EL (cell line): ENCODE measurements around the gene COL4A4.
"Not testable (repeated sequence)": the region's sequence is repeated elsewhere in the genome, so short reads cannot be mapped to it uniquely, and the experiment has no call there.

Experiments
- DNase-seq: peaks from one replicate; pipeline ENCODE4 v3.0.0-alpha.2; 2016

Gene COL4A4

DNA sequence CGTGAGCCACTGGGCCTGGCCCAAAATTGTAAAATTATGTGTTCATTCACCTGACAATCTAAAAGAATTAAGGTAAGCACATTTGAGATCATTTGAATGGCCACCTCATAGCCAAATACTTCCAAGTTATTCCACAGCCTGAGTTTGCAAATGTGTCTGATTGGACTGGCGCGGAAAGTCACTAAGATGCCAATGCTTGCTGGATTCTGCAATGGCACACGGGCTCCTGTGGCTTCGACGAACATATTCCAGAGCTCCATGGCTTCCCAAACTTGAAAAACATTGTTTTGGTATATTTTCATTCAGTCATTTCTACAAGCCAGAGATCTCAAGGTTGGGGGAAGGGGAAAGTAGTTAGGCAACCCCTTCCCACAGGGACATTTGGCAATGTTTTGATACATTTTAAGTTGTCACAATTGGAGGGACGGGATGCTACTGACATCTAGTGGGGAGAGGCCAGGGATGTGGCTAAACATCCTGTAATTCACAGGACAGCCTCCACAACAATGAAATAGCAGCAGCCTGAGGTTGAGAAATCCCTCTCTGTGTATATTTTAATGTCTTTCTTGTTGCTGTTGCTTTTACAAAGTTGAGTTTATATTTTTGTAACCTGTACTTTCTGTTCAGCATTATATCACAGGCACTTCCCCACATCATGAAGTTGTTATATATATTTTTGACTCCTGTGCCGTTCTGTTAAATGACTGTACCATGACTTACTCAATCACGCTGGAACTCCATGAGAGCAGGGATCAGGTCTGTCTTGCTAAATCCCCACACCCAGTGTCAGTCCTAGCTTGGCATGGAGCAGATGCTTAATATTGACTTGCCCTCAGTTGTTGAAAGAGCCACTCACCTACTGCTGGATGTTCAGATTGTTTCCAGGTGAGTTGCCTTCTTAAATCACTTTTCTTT is 56.9 kb downstream of the COL4A4 start:
- peak; percentile 69 for DNase-seq

DNA sequence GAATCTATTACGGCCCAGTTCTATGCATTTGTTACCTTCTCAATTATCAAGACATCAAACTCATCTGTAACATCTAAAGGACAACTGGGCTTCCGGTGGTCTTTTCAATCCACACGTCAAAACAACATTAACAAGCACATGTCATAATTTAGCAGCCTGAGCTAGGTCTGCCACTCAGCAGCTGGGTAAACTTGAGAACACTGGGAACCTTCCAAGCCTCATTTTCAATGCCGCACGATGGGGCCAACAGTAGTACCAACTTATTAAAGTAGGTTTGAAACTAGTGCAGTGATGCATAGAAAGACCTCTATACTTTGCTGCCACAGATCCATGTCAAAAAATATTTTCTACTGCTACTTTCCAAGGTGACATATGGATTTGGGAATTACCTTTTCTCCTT is 60.4 kb downstream of the COL4A4 start:
- no peak for DNase-seq

DNA sequence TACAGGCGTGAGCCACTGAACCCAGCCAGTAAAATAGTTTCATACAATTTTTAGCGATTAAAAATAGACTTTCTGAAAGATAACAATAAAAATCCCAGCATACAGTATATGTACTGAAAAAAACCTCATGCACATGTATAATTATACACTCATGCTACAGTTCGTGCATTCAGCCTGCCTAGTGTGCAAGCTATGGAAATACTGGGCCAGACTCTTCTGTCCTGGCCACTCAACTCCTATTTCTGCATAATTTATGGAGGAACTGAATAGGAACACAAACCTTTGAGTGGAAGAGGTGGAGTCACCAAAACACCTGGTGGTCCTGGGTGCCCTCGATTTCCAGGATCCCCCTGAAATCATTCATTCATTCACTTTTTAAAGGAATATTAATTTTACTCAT is 64.7 kb downstream of the COL4A4 start:
- no peak for DNase-seq

DNA sequence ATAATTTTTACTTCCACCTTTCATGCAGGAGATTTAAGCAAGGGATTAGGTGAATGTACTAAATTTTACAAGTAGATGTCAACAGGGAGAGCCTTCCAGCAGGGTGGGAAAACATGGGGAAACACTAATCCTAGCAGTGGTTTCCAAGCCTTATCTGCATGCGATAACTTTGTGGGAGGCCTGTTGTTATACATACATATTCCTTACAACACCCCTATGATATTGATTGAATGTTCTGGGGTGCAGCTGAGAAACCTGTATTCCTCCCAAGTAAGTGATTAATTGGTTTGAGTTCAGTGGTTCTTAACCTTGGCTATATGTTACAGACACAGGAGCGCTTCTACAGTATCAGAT is 65.9 kb downstream of the COL4A4 start:
- no peak for DNase-seq

DNA sequence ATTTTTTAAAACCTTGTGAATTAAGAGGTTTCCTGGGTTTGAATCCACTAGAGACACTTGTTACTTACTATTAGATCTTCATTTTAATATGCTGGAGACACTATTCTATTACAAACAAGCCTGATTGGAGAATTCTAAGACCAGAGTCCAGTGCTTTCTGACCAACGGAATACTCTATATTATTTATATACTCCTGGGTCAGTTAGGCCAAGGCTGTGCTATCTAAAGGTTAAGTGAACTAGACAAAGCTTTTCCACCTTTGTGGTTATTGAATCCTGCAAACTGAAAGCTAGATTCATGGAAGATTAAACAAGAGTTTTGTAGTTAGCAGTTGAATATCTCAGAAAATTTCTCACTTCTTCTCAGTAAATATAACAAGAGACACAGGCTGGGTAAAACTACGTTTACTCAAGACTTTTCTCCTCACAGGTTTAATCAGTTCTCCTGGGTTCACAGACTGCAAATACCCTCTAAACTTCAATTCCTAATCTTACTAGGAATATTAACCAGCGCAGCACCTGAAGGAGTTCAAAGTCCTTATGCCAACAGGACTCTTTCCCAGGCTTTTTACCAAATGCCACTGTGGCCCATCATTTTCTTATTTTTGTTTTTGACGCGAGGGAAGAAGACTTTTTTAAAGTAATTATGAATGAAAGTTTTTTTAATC is 66.4 kb downstream of the COL4A4 start:
- DNase-seq = no peak

DNA sequence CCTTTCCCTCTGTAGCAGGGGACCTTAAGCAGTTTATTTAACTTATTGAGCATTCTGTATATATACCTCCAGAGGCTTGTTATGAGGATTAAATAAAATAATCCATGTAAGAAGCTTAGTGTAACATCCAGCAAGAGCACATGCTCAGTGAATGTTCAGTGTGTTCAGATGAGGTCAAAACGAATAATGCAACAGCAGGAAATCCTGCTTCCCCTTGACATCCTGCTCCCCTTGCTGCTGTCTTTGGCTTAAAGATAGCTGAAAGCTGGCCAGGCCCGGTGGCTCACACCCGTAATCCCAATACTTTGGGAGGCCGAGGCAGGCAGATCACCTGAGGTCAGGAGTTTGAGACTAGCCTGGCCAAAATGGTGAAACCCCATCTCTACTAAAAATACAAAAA is 68.7 kb downstream of the COL4A4 start:
- no peak for DNase-seq

DNA sequence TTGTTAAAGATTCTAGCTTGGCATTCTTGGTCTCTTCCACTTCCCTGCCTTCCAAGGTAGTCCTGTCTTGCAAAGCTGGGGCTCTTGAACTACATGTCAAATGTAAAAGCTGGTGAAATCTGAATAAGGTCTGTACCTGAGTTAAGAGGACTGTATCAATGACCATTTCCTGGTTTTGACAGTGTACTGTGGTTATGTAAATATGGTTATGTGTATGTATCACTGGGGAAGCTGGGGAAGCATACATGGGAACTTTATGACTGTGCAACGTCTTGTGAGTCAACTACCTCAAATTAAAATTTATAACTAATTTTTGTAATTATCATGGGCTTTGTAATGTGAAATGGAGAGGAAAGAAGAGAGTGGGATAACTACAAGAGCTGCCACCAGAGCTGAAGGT is 81.7 kb downstream of the COL4A4 start:
- no peak for DNase-seq

DNA sequence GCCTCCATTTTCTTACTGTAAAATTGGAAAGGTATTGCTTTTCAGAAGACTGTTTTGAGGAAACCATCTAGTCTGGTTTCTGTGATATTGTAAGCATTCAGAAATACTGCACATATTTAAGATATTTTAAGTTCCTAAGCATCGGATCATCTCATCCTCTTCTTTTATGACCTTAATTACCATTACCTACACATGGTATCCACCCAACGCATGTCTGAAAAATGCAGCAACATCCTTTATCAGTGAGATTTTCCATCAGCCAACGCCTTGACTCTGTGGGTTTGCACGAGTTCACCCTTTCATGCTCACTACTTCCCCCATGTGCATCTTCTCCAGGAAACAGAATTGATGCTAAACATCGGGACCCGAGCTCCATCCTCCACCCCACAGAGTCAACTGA is 84.3 kb downstream of the COL4A4 start:
- peak; percentile 90 for DNase-seq

DNA sequence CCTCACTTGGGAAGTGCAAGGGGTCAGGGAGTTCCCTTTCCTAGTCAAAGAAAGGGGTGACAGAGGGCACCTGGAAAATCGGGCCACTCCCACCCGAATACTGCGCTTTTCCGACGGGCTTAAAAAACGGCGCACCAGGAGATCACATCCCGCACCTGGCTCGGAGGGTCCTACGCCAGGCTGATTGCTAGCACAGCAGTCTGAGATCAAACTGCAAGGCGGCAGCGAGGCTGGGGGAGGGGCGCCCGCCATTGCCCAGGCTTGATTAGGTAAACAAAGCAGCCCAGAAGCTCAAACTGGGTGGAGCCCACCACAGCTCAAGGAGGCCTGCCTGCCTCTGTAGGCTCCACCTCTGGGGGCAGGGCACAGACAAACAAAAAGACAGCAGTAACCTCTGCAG is 98.9 kb downstream of the COL4A4 start:
- DNase-seq = not testable (repeated sequence)

DNA sequence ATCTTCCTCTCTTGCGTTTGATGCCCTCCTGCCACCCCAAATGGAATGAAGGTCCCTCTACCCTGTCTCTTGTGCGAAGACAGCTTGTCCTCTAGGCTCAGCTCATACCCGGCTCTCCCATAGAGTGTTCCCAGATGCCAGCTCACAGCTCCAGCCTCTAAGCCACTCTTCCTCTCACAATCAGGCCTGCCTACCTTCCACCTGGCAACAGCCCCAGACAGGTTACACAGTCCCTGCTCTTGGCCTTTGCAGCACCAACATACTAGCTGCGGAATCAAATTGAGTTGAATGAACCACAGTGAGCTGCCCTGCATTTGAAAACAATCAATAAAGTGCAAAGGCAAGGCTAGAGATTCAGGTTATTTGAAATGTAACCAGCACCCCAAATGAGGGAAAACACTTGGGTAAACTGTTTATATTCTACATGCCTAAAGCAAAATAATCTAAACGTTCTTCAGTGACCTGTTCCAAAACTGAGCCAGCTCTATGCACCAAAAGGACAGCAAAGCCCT is 105.1 kb downstream of the COL4A4 start:
- DNase-seq = no peak

DNA sequence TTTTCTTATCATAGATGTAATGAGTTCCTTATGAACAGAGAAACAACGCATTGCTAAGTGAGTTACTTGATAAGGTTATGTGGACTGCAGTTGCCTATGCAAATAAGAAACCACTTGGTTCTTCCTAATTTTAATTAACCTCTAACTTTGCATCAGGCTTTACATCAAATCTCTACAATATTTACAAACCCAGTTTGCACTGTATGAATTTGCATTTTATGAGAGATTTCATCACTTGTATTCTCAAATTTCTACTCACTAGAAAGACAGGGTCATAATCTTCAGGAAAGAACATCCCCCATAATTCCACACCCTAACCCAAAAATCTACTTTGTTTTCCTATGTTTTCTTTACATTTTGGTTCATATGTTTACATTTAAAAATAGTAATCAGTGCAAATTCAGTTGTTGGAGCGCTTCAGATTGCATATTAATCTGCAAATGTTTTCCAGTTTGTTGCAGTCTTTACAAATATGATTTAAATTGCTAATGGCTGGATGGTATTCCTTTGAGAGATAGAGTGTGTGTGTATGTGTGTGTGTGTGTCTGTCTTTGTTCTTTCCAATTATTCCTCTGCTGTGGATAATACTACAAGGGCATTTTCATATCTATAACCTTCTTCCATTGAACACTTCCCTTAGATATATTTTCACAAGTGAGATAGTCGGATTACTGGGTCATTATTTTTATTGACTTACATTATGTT is 106.1 kb downstream of the COL4A4 start:
- DNase-seq = no peak

DNA sequence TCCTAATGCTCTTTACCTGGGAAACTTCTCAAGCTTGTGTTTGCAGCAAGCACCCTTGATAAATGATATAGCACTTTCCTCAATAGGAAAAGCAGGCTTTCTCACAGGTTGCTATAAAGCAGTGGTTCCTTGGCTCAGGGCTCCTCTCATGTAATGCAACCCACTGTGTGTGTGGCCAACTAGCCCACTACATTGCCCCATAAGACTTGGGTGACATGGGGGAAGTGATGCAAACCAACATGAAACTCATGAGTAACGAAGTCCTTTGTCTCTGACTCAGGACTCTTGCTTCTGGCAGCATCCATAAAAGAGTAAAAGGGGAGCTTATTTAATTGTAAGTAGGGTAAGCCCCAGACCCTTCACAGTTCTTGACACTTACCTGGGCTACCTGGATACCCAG is 106.9 kb downstream of the COL4A4 start:
- DNase-seq = no peak

DNA sequence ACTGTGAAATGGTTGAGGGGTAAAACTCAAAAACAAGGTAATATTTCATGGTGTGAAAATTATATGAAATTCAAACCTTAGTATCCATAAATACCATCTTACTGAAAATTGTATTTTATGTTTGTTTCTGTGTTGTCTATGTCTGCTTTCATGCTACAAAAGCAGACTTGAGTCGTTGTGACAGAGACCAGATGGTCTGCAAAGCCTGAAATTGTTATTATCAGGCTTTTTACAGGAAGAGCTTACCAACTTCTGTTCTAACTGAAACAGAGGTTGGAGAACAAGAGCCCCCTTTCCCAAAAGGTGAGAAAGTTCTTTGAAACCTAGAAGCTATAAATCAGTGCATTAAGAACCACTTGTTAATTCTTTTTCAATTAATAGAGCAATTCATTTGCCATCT is 110.0 kb downstream of the COL4A4 start:
- DNase-seq = no peak

DNA sequence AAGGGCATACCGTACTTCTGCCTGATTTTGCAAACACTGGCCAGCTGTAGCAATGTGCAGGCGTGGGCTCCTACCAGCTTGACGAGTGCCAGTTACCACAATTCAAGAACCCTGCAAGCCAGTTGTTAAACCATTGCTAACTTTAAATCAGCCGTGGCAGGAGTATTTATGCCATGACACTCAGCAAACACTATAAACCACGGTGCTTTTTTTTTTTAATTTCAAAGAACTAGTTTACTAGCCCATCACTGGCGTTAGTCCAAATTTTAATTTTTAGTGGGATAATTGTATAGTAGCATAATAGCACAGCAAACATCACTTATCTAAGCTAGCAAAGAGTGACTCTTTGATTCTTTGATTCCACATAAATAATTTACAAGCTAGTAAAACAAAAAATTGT is 111.1 kb downstream of the COL4A4 start:
- no peak for DNase-seq

DNA sequence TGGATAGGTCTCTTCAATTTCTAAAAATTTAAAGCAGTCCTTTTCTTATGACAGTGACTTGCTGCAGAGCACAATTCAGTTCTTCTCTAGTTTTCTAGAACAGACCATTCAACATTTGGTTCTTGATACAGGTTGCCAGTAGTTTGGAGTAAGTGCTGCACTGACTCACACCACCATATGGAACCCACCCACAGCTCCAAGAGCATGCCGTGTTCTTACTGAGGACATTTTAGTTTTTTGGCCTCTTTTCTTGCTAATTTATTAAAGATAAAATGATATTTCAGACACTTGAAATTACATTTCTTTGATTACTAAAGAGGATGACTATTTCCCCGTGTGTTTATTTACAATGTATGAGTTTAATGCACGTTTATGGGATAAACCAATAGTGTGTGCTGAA is 120.0 kb downstream of the COL4A4 start:
- no peak for DNase-seq

DNA sequence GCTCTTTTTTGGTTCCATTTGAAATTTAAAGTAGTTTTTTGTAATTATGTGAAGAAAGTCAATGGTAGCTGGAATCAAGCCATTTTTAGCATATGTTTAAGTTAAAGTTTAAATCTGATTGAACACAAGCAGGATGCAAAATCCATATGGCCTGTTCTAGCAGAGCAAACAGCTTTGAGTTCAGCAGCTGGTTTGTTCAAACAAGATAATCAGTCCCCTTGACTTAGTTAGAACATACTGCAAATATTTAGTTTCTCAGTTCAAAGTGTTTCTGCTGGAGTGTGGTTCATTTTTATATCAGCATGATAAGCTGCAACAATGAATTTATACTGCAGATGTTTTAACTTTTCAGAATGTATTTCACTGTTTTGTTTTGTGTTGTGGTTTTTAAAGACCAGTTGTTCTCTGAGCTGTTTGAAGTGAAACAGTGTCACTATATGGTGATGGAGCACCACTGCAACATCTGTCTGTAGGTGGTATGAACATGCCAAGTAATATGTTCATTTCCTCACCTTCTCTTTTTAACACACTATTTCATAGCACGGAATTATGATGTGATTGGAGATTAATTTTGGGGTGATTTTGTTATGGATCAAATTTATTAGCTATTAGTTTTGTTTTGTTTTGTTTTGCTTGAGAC is 125.3 kb downstream of the COL4A4 start:
- DNase-seq = no peak

DNA sequence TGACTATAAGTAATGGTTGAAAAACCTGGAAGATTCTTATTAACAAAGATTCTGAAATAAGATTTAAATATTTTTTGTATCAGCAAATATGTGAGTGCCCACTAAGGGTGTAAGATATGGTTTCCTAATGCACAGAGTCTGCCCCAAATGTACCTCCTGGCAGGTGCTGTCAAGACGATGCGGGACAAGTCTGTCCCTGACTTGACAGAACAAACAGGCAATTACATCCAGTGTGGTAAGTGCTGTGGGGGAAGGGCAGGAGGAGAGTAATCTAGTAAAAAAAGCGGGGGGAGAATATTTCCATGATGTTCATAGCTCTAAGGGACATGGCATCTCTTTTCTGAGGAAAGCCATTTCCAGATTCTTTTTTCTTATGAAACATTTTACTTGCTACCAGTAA is 127.5 kb downstream of the COL4A4 start:
- DNase-seq = no peak

DNA sequence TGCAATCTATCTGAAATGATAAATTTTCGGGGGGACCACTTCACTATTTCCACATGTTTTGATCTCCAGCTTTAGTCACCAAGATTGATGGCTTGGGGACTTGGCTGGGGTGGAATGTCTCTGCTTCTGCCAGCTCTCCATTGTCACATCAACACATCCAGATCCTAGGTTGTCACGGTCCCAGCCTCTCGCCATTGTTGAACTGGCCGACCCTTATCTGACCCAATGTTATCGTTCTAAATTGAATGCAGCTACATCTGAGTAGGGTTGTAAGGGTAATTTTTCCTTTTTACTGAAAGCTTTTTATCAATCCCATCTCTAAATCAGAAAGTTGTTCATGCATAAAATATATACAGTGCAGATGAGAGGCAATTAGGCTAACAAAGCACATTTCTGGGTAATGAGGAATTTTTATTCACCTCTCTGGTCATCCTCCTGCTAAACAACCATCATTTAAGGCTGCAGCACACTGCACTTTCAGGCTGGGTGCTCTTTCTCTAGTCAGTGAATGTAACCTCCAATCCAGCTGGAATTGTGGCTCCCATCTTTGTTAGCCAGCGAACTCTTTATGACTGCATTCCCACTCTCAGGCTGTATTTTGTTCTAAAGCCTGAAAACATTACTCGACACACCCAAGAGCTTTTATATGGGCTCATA is 128.2 kb downstream of the COL4A4 start:
- no peak for DNase-seq

DNA sequence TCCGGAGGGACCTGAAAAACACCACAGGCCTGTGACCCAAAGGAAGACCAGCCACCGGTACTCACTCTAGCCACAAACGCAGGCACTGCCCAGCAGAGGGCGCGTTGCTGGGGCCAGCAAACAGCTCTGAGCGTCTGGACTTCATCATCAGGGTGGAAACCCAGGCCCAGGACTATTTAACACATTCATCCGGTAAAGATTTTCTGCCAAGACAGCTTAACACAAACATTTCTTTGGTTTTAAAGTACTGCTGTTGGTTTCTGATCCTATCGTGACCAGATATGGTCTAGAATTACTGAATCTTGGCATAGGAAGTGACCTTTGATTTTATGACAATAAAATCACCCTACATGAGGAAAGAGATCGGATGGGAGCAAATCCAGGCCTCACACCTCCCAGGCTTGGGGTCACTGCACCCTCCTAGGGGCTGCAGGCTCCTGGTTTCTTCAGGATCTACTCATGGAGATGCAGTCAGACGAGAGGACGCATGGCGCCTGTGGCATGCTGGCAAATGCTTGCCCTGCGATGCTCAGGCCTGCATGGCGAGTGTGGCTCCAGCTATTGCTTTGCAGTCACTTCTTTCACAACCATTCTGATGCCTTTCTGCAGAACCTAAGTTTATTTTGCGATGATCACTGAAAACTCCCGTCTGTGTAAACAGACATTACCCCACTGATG is 130.4 kb downstream of the COL4A4 start:
- DNase-seq = peak; percentile 56

DNA sequence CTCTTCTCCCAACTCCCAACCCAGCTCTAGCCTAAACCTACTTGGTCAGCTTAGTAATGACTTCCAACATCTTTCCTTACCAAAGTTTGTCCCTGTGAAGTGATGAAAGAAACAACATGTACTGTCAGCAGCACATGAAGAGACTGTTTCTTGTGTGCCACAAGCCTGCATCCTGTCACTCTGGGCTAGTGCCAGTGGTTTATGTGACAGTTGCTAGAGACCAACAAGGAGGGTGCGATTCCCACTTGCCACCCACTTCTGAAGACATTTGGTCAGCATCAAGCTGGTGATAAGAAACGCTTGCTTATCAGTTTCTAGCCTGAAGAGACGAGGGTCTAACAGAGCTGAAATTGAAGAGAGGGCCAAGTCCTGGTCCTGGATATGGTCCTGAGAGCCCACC is 132.6 kb downstream of the COL4A4 start:
- DNase-seq = no peak

DNA sequence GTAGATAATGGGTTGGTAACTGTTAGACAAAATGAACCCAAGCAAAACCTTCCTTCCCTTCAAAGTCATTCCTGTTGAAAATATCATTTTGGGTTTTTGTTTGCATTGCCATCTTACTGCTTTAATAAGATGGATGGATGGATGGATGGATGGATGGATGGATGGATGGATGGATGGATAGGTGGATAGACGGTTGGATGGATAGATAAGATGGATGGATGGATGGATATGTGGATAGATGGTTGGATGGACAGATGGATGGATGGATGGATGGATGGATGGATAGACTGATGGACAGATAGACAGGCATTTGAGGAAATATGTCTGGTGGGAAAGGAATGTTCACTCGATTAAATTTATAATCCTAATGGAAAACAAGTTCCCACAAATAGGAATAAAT is 133.2 kb downstream of the COL4A4 start:
- DNase-seq = no peak
